Astrocyte (in vitro differentiated cells and primary cell): ENCODE data around the gene ITCH. TPM values are rescaled to one million over a fixed set of nuclear protein-coding genes. Genes with fewer than 3 reads are reported as not detected.

Experiments used
- DNase-seq: peaks from one replicate; pipeline ENCODE4 v3.0.0-alpha.2; 2010; ENCODE audit warnings: low read depth
- FAIRE-seq: peaks from 2 replicates; lab custom pipeline; 2011; peaks lifted over from hg19 to GRCh38; lab: Jason Lieb, UNC
- H2AFZ ChIP-seq: 2 replicates; pipeline ENCODE4 v1.6.0; 2012; ENCODE audit warnings: low read depth, low read length, inconsistent platforms
- H3K27ac ChIP-seq: 2 replicates; pipeline ENCODE4 v1.5.1; 2011; ENCODE audit warnings: low read depth, low read length, inconsistent platforms
- H3K27me3 ChIP-seq: 2 replicates; pipeline ENCODE4 v1.6.0; 2011; ENCODE audit warnings: low read length, inconsistent platforms; ENCODE audit not compliant: insufficient read depth
- H3K36me3 ChIP-seq: 2 replicates; pipeline ENCODE4 v1.5.1; 2011; ENCODE audit warnings: low read length, inconsistent platforms; ENCODE audit not compliant: insufficient read depth
- H3K4me1 ChIP-seq: 2 replicates; pipeline ENCODE4 v1.5.1; 2011; ENCODE audit warnings: low read length, inconsistent platforms; ENCODE audit not compliant: insufficient read depth
- H3K4me2 ChIP-seq: 2 replicates; pipeline ENCODE4 v1.6.0; 2012; ENCODE audit warnings: low read length, inconsistent platforms
- H3K4me3 ChIP-seq: 2 replicates; pipeline ENCODE4 v1.5.1; 2011; ENCODE audit warnings: low read depth, mild to moderate bottlenecking, low read length, inconsistent platforms; ENCODE audit not compliant: insufficient read depth
- H3K79me2 ChIP-seq: 2 replicates; pipeline ENCODE4 v1.6.0; 2012; ENCODE audit warnings: mild to moderate bottlenecking, low read length, inconsistent platforms; ENCODE audit not compliant: insufficient read depth
- H3K9ac ChIP-seq: 2 replicates; pipeline ENCODE4 v1.6.0; 2012; ENCODE audit warnings: mild to moderate bottlenecking, low read length, inconsistent platforms
- H3K9me3 ChIP-seq: 2 replicates; pipeline ENCODE4 v1.5.1; 2012; ENCODE audit warnings: low read depth, mild to moderate bottlenecking, low read length, inconsistent platforms; ENCODE audit not compliant: insufficient read depth
- H4K20me1 ChIP-seq: 2 replicates; pipeline ENCODE4 v1.6.0; 2012; ENCODE audit warnings: low read length, inconsistent platforms; ENCODE audit not compliant: insufficient read depth
- H3K27ac Mint-ChIP-seq: one replicate; pipeline ENCODE4 v1.8.0; 2021; ENCODE audit warnings: mild to moderate bottlenecking, mixed read lengths; ENCODE audit not compliant: unreplicated experiment
- H3K27me3 Mint-ChIP-seq: one replicate; pipeline ENCODE4 v1.8.0; 2021; ENCODE audit warnings: low read depth, mixed read lengths; ENCODE audit not compliant: unreplicated experiment
- H3K36me3 Mint-ChIP-seq: one replicate; pipeline ENCODE4 v1.8.0; 2021; ENCODE audit warnings: low read depth, mixed read lengths; ENCODE audit not compliant: unreplicated experiment
- H3K4me1 Mint-ChIP-seq: one replicate; pipeline ENCODE4 v1.8.0; 2021; ENCODE audit warnings: low read depth, mixed read lengths; ENCODE audit not compliant: unreplicated experiment
- H3K4me3 Mint-ChIP-seq: one replicate; pipeline ENCODE4 v1.8.0; 2021; ENCODE audit warnings: mild to moderate bottlenecking, moderate library complexity, mixed read lengths; ENCODE audit not compliant: unreplicated experiment
- H3K9me3 Mint-ChIP-seq: one replicate; pipeline ENCODE4 v1.8.0; 2021; ENCODE audit warnings: mild to moderate bottlenecking, mixed read lengths; ENCODE audit not compliant: unreplicated experiment
- CTCF ChIP-seq: IDR thresholded peaks from 2 replicates; pipeline ENCODE4 v1.5.1; 2011; ENCODE audit warnings: low read depth, mild to moderate bottlenecking, inconsistent platforms, low read length, moderate library complexity; ENCODE audit not compliant: insufficient read depth
- EZH2 ChIP-seq: IDR thresholded peaks from 2 replicates; pipeline ENCODE4 v1.6.1; 2012; ENCODE audit warnings: mild to moderate bottlenecking, low read length, inconsistent platforms; ENCODE audit not compliant: insufficient read depth
- total RNA-seq: library from RNA; stranded (reverse); gene quantifications from 2 replicates; pipeline ENCODE4 v1.2.1, GENCODE V29; 2021

Gene ITCH
- total RNA-seq, 1 donor from 2014 or later = 79.0 TPM

GRCh38 chr20:34534391-34535165, 171.5 kb downstream of the ITCH start:
- Mint-ChIP-seq H3K9me3 (no peaks in the 10 kb centered on the region), H3K36me3 (peaks cover 8% of the 10 kb centered on the region), H3K27ac (no peak overlapping the region), H3K4me1 (no peaks in the 10 kb centered on the region), H3K4me3 (no peak overlapping the region), H3K27me3 (no peaks in the 10 kb centered on the region)
- FAIRE-seq (no peak), DNase-seq (no peak)
- no peak overlapping the region for H3K4me3 ChIP-seq
- no peak overlapping the region for H2AFZ ChIP-seq
- no peaks in the 10 kb centered on the region for H3K27me3 ChIP-seq
- TF ChIP-seq CTCF (no peak), EZH2 (no peak)
- H3K9ac ChIP-seq = no peak overlapping the region
- H3K4me2 ChIP-seq = no peak overlapping the region
- no peak overlapping the region for H3K27ac ChIP-seq
- no peaks in the 10 kb centered on the region for H3K9me3 ChIP-seq
- H3K36me3 ChIP-seq = peaks cover 69% of the 10 kb centered on the region
- H3K79me2 ChIP-seq = peaks cover 29% of the 10 kb centered on the region
- H3K4me1 ChIP-seq = no peaks in the 10 kb centered on the region
- H4K20me1 ChIP-seq = peaks cover 79% of the 10 kb centered on the region

- Histone ChIP-seq H3K27me3 (no peaks in the 10 kb centered on the region), H3K27ac (no peak overlapping the region), H3K4me3 (no peak overlapping the region), H3K4me1 (no peaks in the 10 kb centered on the region), H4K20me1 (peaks cover 71% of the 10 kb centered on the region), H3K9ac (no peak overlapping the region), H3K9me3 (no peaks in the 10 kb centered on the region), H2AFZ (no peak overlapping the region), H3K36me3 (peaks cover 68% of the 10 kb centered on the region), H3K4me2 (no peak overlapping the region), H3K79me2 (peaks cover 24% of the 10 kb centered on the region)
- DNase-seq (no peak), FAIRE-seq (no peak)
- no peak overlapping the region for H3K27ac Mint-ChIP-seq
- no peak for TF ChIP-seq EZH2
- no peak for TF ChIP-seq CTCF
- H3K9me3 Mint-ChIP-seq = no peaks in the 10 kb centered on the region
- H3K27me3 Mint-ChIP-seq = no peaks in the 10 kb centered on the region
- no peaks in the 10 kb centered on the region for H3K4me1 Mint-ChIP-seq
- H3K36me3 Mint-ChIP-seq = peaks cover 11% of the 10 kb centered on the region
- no peak overlapping the region for H3K4me3 Mint-ChIP-seq
Observed at GRCh38 chr20:34535301-34535840, 172.3 kb downstream of the ITCH start.

GRCh38 chr20:34535857-34536256, 172.8 kb downstream of the ITCH start:
- Histone ChIP-seq H3K9me3 (no peaks in the 10 kb centered on the region), H3K4me2 (no peak overlapping the region), H3K27ac (no peak overlapping the region), H3K9ac (no peak overlapping the region), H3K4me3 (no peak overlapping the region), H3K79me2 (peaks cover 20% of the 10 kb centered on the region), H3K36me3 (peaks cover 68% of the 10 kb centered on the region), H3K27me3 (no peaks in the 10 kb centered on the region), H4K20me1 (peaks cover 66% of the 10 kb centered on the region), H2AFZ (no peak overlapping the region), H3K4me1 (no peaks in the 10 kb centered on the region)
- Mint-ChIP-seq H3K4me3 (no peak overlapping the region), H3K36me3 (peaks cover 16% of the 10 kb centered on the region), H3K27ac (no peak overlapping the region), H3K27me3 (no peaks in the 10 kb centered on the region), H3K9me3 (no peaks in the 10 kb centered on the region), H3K4me1 (no peaks in the 10 kb centered on the region)
- no peak for FAIRE-seq
- DNase-seq = no peak
- TF ChIP-seq EZH2 (no peak), CTCF (no peak)
